Measurements from ENCODE around the gene OMA1. TPM values are rescaled to one million over a fixed set of nuclear protein-coding genes. Genes with fewer than 3 reads are reported as not detected.
A peak's percentile ranks its signal among the peaks of the same experiment; 100 is the strongest.

Gene OMA1
- polyA plus RNA-seq, 1 donor (not counting 4 experiments of a cell fraction or from before 2014, with no cell fraction given) = 16.3 TPM

- TF ChIP-seq EZH2 (IDR thresholded peaks at IDR 0.05; ENCODE audit: low read length) (no peak), CTCF (optimal IDR thresholded peaks at IDR 0.05 in 1 of 3, IDR thresholded peaks at IDR 0.05 in 1 of 3, conservative IDR thresholded peaks at IDR 0.05 in 1 of 3; ENCODE audit: extremely low read depth in 1 of 3, insufficient read depth in 2 of 3, low read length in 3 of 3) (no peak)
- Histone ChIP-seq H3K27ac (ENCODE audit: control insufficient read depth, insufficient read depth, low read length) (no peak overlapping the region), H3K4me3 (ENCODE audit: control insufficient read depth in 2 of 3, extremely low read depth in 1 of 3, insufficient read depth in 2 of 3, low read depth in 1 of 3, low read length in 3 of 3) (no peak overlapping the region), H3K36me3 (ENCODE audit: control insufficient read depth in 2 of 2, extremely low read depth in 1 of 2, insufficient read depth in 2 of 2, low read length in 2 of 2) (no peaks in the 10 kb centered on the region), H3K4me1 (ENCODE audit: control insufficient read depth, extremely low read depth, insufficient read depth, low read length) (peaks cover 9% of the 10 kb centered on the region), H3K9me3 (ENCODE audit: control insufficient read depth, low read depth, low read length) (no peaks in the 10 kb centered on the region), H2AFZ (ENCODE audit: control insufficient read depth, low read length) (no peak overlapping the region), H3K9me1 (ENCODE audit: control insufficient read depth, extremely low read depth, insufficient read depth, low read length) (no peaks in the 10 kb centered on the region), H3K4me2 (ENCODE audit: control insufficient read depth, extremely low read depth, insufficient read depth, low read depth, low read length) (no peak overlapping the region), H3K9ac (ENCODE audit: control insufficient read depth, extremely low read depth, insufficient read depth, low read length) (no peak overlapping the region), H3K27me3 (ENCODE audit: control insufficient read depth, extremely low read depth, insufficient read depth, low read length) (no peaks in the 10 kb centered on the region), H3K79me2 (ENCODE audit: control insufficient read depth, insufficient read depth, low read length) (no peaks in the 10 kb centered on the region), H4K20me1 (ENCODE audit: control insufficient read depth, extremely low read depth, insufficient read depth, low read length) (no peaks in the 10 kb centered on the region)
- FAIRE-seq = no peak
- dilution Hi-C loops (cut with MboI; ENCODE audit: extremely low pct_ligation_motif_present, low sequenced_read_pairs) = no loop called here
- no peak for DNase-seq (ENCODE audit: low read depth, low spot score)
These were observed 1.8 kb upstream of the OMA1 start for GRCh38 chr1:58548371-58548770.

- peak overlapping the region; percentile 80 for H2AFZ ChIP-seq (ENCODE audit: control insufficient read depth, low read length)
- no peaks in the 10 kb centered on the region for H3K79me2 ChIP-seq (ENCODE audit: control insufficient read depth, insufficient read depth, low read length)
- H3K9me1 ChIP-seq (ENCODE audit: control insufficient read depth, extremely low read depth, insufficient read depth, low read length) = no peaks in the 10 kb centered on the region
- peak overlapping the region; percentile 92 for H3K4me2 ChIP-seq (ENCODE audit: control insufficient read depth, extremely low read depth, insufficient read depth, low read depth, low read length)
- no peaks in the 10 kb centered on the region for H4K20me1 ChIP-seq (ENCODE audit: control insufficient read depth, extremely low read depth, insufficient read depth, low read length)
- H3K9me3 ChIP-seq (ENCODE audit: control insufficient read depth, low read depth, low read length) = no peaks in the 10 kb centered on the region
- DNase-seq (ENCODE audit: low read depth, low spot score) (no peak), FAIRE-seq (peak; percentile 5)
- TF ChIP-seq EZH2 (IDR thresholded peaks at IDR 0.05; ENCODE audit: low read length) (no peak), CTCF (optimal IDR thresholded peaks at IDR 0.05 in 1 of 3, IDR thresholded peaks at IDR 0.05 in 1 of 3, conservative IDR thresholded peaks at IDR 0.05 in 1 of 3; ENCODE audit: extremely low read depth in 1 of 3, insufficient read depth in 2 of 3, low read length in 3 of 3) (no peak)
- H3K9ac ChIP-seq (ENCODE audit: control insufficient read depth, extremely low read depth, insufficient read depth, low read length) = peak overlapping the region; percentile 88
- H3K4me3 ChIP-seq (ENCODE audit: control insufficient read depth in 2 of 3, extremely low read depth in 1 of 3, insufficient read depth in 2 of 3, low read depth in 1 of 3, low read length in 3 of 3) = peak overlapping the region; percentile 76 to 86 (median 84)
- dilution Hi-C loops (cut with MboI; ENCODE audit: extremely low pct_ligation_motif_present, low sequenced_read_pairs) = no loop called here
- H3K4me1 ChIP-seq (ENCODE audit: control insufficient read depth, extremely low read depth, insufficient read depth, low read length) = peaks cover 9% of the 10 kb centered on the region
- H3K27me3 ChIP-seq (ENCODE audit: control insufficient read depth, extremely low read depth, insufficient read depth, low read length) = no peaks in the 10 kb centered on the region
- peak overlapping the region; percentile 85 for H3K27ac ChIP-seq (ENCODE audit: control insufficient read depth, insufficient read depth, low read length)
- no peaks in the 10 kb centered on the region for H3K36me3 ChIP-seq (ENCODE audit: control insufficient read depth in 2 of 2, extremely low read depth in 1 of 2, insufficient read depth in 2 of 2, low read length in 2 of 2)
These were observed 671 bp downstream of the OMA1 start for GRCh38 chr1:58545591-58546519.

Data from keratinocyte (primary cell).